Tibial nerve (tissue), 4 donors: ENCODE results near the gene TNS3. TPM values are rescaled to one million over a fixed set of nuclear protein-coding genes. Genes with fewer than 3 reads are reported as not detected.

Experiments used
- DNase-seq, 2 donors: peaks; one replicate each; pipeline ENCODE4 v3.0.0-alpha.2; 2019; ENCODE audit warnings: low spot score in 2 of 2
- H3K27ac ChIP-seq, 4 donors: fragments of 200-600 bp; sonication (generic) in 3 of 4; one replicate each; pipeline ENCODE4 v1.5.1; 2017 to 2019; ENCODE audit warnings: mild to moderate bottlenecking in 1 of 4
- H3K27me3 ChIP-seq, 2 donors: fragments of 200-600 bp; sonication (generic) in 1 of 2; one replicate each; pipeline versions ENCODE4 v1.5.1 to v1.6.0; 2017 to 2019
- H3K36me3 ChIP-seq, 3 donors: fragments of 200-600 bp; sonication (generic); one replicate each; pipeline ENCODE4 v1.5.1; 2018 to 2019
- H3K4me1 ChIP-seq, 4 donors: fragments of 200-600 bp; sonication (generic) in 3 of 4; one replicate each; pipeline ENCODE4 v1.5.1; 2017 to 2019
- H3K4me3 ChIP-seq, 4 donors: fragments of 200-600 bp; sonication (generic) in 3 of 4; one replicate each; pipeline ENCODE4 v1.5.1; 2017 to 2019; ENCODE audit warnings: mild to moderate bottlenecking in 1 of 4, moderate library complexity in 1 of 4
- H3K9me3 ChIP-seq, 4 donors: fragments of 200-600 bp; sonication (generic) in 3 of 4; one replicate each; pipeline ENCODE4 v1.5.1; 2017 to 2019
- CTCF ChIP-seq, 5 experiments: fragments of 200-600 bp in 3 of 5; fragments of 450-650 bp in 2 of 5; sonication (generic) in 3 of 5; IDR thresholded peaks; one replicate each; pipeline ENCODE4 v1.5.1; 2016 to 2019; ENCODE audit warnings: antibody characterized with exemption in 5 of 5, mild to moderate bottlenecking in 3 of 5, moderate library complexity in 2 of 5
- EP300 ChIP-seq, 2 donors: sonication (generic); formaldehyde crosslinking; IDR thresholded peaks; one replicate each; pipeline ENCODE4 v1.6.1; 2017; ENCODE audit warnings: antibody characterized with exemption in 2 of 2, mild to moderate bottlenecking in 1 of 2
- POLR2A ChIP-seq, 2 donors: fragments of 450-650 bp; IDR thresholded peaks; one replicate each; pipeline ENCODE4 v1.6.1; 2017; ENCODE audit warnings: antibody characterized with exemption in 2 of 2, mild to moderate bottlenecking in 2 of 2, moderate library complexity in 2 of 2
- WGBS, 2 donors: methylation state at CpG; one replicate each; pipeline ENCODE4 v1.1.5; 2018; 5-methylcytosine and 5-hydroxymethylcytosine counted together
- total RNA-seq, 4 donors: library from RNA; depleted of rRNA; stranded (reverse); fragments of >200 nt; gene quantifications; one replicate each; pipeline ENCODE4 v1.1.0, GENCODE V29; 2016

TNS3 gene
- total RNA-seq, 4 donors from 2014 or later, result 118 to 142 (median 133) TPM

DNA sequence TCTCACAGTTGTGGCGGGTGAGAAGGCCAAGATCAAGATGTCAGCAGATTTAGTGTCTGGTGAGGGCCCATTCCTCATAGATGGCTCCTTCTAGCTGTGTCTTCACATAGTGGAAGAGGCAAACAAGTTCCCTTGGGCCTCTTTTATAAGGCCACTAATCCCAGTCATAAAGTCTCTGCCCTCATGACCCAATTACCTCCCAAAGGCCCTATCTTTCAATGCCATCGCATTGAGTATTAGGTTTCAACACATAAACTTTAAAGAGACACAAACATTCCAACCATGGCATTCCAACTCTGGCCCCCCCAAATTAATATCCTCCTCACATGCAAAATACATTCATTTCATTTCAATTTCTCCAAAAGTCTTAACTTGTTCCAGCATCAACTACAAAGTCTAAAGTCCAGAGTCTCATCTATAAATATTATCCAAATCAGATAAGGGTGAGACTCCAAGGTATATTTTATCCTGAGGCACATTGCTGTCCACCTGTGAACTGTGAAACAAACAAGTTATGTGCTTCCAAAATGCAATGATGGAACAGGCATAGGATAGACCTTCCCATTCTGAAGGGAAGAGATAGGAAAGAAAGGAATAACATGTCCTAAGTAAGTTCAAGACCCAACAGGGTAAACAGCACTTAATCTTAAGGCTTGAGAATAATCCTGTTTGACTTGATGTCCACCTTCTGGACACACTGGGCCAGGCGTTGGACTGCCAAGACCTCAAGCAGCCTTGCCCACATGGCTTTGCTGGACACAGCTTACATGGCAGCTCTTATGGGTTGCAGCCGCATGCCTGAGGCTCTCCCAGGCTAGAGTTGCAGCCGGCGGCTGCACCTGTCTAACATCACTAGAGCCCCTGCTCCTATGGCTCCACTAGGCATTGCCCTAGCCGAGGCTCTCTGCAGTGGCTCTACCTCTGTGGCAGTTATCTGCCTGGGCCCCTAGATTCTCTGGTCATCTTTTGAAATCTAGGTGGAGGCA, 312.8 kb downstream of the TNS3 start:
- no peak for DNase-seq
- H3K27me3 ChIP-seq, result no peaks in the 10 kb centered on the region
- H3K4me1 ChIP-seq, result peaks cover 5 to 25% (median 10%) of the 10 kb centered on the region in 4 donors
- no peak overlapping the region for H3K27ac ChIP-seq
- H3K36me3 ChIP-seq, result peaks cover 0 to 24% (median 0%) of the 10 kb centered on the region in 3 donors
- H3K4me3 ChIP-seq, result no peak overlapping the region
- TF ChIP-seq CTCF (IDR thresholded peaks at IDR 0.05), result no peak
- no peak for TF ChIP-seq EP300 (IDR thresholded peaks at IDR 0.05)
- no peak for TF ChIP-seq POLR2A (IDR thresholded peaks at IDR 0.05)
- H3K9me3 ChIP-seq, result peaks cover 0 to 21% (median 0%) of the 10 kb centered on the region in 4 donors
- WGBS, 2 donors, result 85 to 89% methylated on average over 7 of the region's 7 CpGs

- Histone ChIP-seq H3K4me1 (peaks cover 5 to 25% (median 10%) of the 10 kb centered on the region in 4 donors), H3K27ac (peak overlapping the region in 2 of 4 donors; percentile 33 to 84), H3K36me3 (peaks cover 0 to 22% (median 0%) of the 10 kb centered on the region in 3 donors), H3K9me3 (peaks cover 0 to 21% (median 0%) of the 10 kb centered on the region in 4 donors), H3K27me3 (no peaks in the 10 kb centered on the region), H3K4me3 (no peak overlapping the region)
- DNase-seq, result no peak
- TF ChIP-seq EP300 (IDR thresholded peaks at IDR 0.05) (no peak), POLR2A (IDR thresholded peaks at IDR 0.05) (no peak), CTCF (IDR thresholded peaks at IDR 0.05) (no peak)
- WGBS, 2 donors, result 90 to 94% methylated on average over 7 of the region's 7 CpGs
Observed at GRCh38 chr7:47267346-47267745, 314.6 kb downstream of the TNS3 start.

- Histone ChIP-seq H3K9me3 (peaks cover 0 to 21% (median 0%) of the 10 kb centered on the region in 4 donors), H3K27me3 (no peaks in the 10 kb centered on the region), H3K27ac (peak overlapping the region; percentile 33 to 84 (median 50)), H3K4me3 (no peak overlapping the region), H3K4me1 (peaks cover 5 to 25% (median 10%) of the 10 kb centered on the region in 4 donors), H3K36me3 (peaks cover 0 to 22% (median 0%) of the 10 kb centered on the region in 3 donors)
- DNase-seq, result no peak
- 43 to 47% methylated on average over 6 of the region's 6 CpGs for WGBS, 2 donors
- TF ChIP-seq POLR2A (IDR thresholded peaks at IDR 0.05) (no peak), CTCF (IDR thresholded peaks at IDR 0.05) (no peak), EP300 (IDR thresholded peaks at IDR 0.05) (no peak)
Observed at GRCh38 chr7:47266799-47267198, 315.1 kb downstream of the TNS3 start.

DNA sequence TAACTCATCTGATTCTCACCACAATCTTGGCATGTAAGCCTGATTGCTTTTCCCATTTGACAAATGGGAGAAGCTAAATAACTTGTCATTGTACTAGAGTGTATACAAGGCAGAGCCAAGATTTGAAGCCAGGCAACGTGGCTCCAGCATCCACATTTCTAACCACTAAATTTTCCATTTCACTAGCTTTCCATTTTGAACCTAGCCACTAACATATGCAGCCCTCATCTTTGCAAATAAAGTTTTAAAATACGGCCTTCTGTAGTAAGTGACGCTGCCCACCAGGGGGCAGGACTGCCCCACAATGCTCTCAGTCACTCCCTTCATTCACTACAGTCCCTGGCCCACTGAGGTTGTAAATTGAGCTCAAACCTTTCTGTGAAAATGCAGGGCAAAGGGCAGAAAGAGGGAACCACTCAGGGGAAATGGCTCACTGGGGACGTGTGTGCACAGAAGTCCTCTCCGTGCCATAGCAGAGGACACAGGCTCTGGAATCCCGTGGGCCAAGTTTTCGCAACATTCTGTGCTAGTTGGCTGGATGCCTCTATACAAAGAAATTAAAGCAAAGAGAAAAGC, 315.7 kb downstream of the TNS3 start:
- WGBS, 2 donors, result 8 to 11% methylated on average over 7 of the region's 7 CpGs
- H3K27ac ChIP-seq, result peak overlapping the region; percentile 51 to 85 (median 73)

More for the DNA sequence above, 315.7 kb downstream of the TNS3 start:
- peak in 1 of 2 donors; percentile 47 for DNase-seq
- H3K4me1 ChIP-seq, result peaks cover 5 to 25% (median 10%) of the 10 kb centered on the region in 4 donors
- H3K4me3 ChIP-seq, result no peak overlapping the region
- H3K36me3 ChIP-seq, result peaks cover 0 to 22% (median 0%) of the 10 kb centered on the region in 3 donors
- no peaks in the 10 kb centered on the region for H3K27me3 ChIP-seq
- peaks cover 0 to 21% (median 0%) of the 10 kb centered on the region in 4 donors for H3K9me3 ChIP-seq
- TF ChIP-seq EP300 (IDR thresholded peaks at IDR 0.05), result peak in 1 of 2 donors; percentile 90
- peak; percentile 86 to 96 (median 89) for TF ChIP-seq CTCF (IDR thresholded peaks at IDR 0.05)
- TF ChIP-seq POLR2A (IDR thresholded peaks at IDR 0.05), result no peak
